K562 (cell line): ENCODE results near the gene HHATL. TPM values are rescaled to one million over a fixed set of nuclear protein-coding genes. Genes with fewer than 3 reads are reported as not detected.

Experiments used
- ATAC-seq: fragments of 200-7000 bp; cut with Tn5 transposase; 3 replicates; pipeline ENCODE4 v1.9.1; 2020; ENCODE audit warnings: moderate library complexity
- BruUV-seq: library from RNA; stranded (reverse); fragments of 400-500 nt; replicated peaks from 2 replicates; lab custom pipeline; 2021; lab: Mats Ljungman, UMichigan
- CTCF ChIA-PET: fragments of 300-600 bp; formaldehyde crosslinking; extraction: SDS; loops from one replicate; lab custom pipeline; 2021; ENCODE audit warnings: low intra/inter-chr PET ratio; lab: Yijun Ruan, JAX
- POLR2A ChIA-PET: fragments of 300-600, 350-650 bp; sonication (Branson Sonifier 250); formaldehyde crosslinking; extraction: SDS; loops from one replicate; lab custom pipeline; 2021; ENCODE audit warnings: antibody characterized with exemption, inconsistent platforms; lab: Yijun Ruan, JAX
- DNase-seq, 4 experiments: peaks; one replicate each; pipeline versions ENCODE4 v3.0.0 to v3.0.0-alpha.2; 2011 to 2018; ENCODE audit warnings: low spot score in 3 of 4, mixed read lengths in 3 of 4; ENCODE audit errors: extremely low read depth in 1 of 4
- FAIRE-seq: peaks from 2 replicates; lab custom pipeline; 2011; peaks lifted over from hg19 to GRCh38; lab: Jason Lieb, UNC
- H2AFZ ChIP-seq: 2 replicates; pipeline ENCODE4 v1.6.0; 2011; ENCODE audit warnings: low read depth, low read length, control low read depth, inconsistent platforms
- H3K27ac ChIP-seq: fragments of 200-600 bp; 3 replicates; pipeline ENCODE4 v1.8.0; 2011; ENCODE audit warnings: low read depth, mild to moderate bottlenecking, control low read depth, inconsistent platforms, low read length, moderate library complexity, mixed read lengths; ENCODE audit errors: extremely low read depth
- H3K27me3 ChIP-seq, 2 experiments: fragments of 300-600 bp in 1 of 2; 2 replicates in 1 of 2; 3 replicates in 1 of 2; pipeline versions ENCODE4 v1.6.0 to v1.8.0; 2011; ENCODE audit warnings: inconsistent platforms in 2 of 2, low read length in 2 of 2, mild to moderate bottlenecking in 1 of 2, mixed read lengths in 1 of 2, moderate library complexity in 1 of 2; ENCODE audit not compliant: control insufficient read depth in 2 of 2, insufficient read depth in 2 of 2
- H3K36me3 ChIP-seq: fragments of 300-600 bp; 3 replicates; pipeline ENCODE4 v1.8.0; 2011; ENCODE audit warnings: mild to moderate bottlenecking, low read length, inconsistent platforms; ENCODE audit not compliant: control insufficient read depth, insufficient read depth
- H3K4me1 ChIP-seq, 2 experiments: fragments of 200-600 bp in 1 of 2; replicated peaks in 1 of 2; 2 replicates in 1 of 2; 3 replicates in 1 of 2; pipeline versions ENCODE4 v1.5.1 to v1.8.0; 2011; ENCODE audit warnings: inconsistent platforms in 2 of 2, low read length in 2 of 2, mild to moderate bottlenecking in 1 of 2, mixed read lengths in 1 of 2, moderate library complexity in 1 of 2; ENCODE audit not compliant: control insufficient read depth in 2 of 2, insufficient read depth in 2 of 2
- H3K4me2 ChIP-seq: 2 replicates; pipeline ENCODE4 v1.6.1; 2011; ENCODE audit warnings: low read length, control low read depth, inconsistent platforms, mixed read lengths; ENCODE audit not compliant: insufficient read depth
- H3K4me3 ChIP-seq: fragments of 200-600 bp; sonication (generic), shearing (Covaris generic); 2 replicates; pipeline ENCODE4 v1.5.1; 2016; ENCODE audit warnings: control low read depth, inconsistent platforms
- H3K79me2 ChIP-seq: fragments of 200-600 bp; 3 replicates; pipeline ENCODE4 v1.8.0; 2011; ENCODE audit warnings: low read length, inconsistent platforms; ENCODE audit not compliant: control insufficient read depth, insufficient read depth
- H3K9ac ChIP-seq, 2 experiments: 2 replicates each; pipeline versions ENCODE4 v1.6.0 to v1.6.1; 2011; ENCODE audit warnings: low read depth in 2 of 2, low read length in 2 of 2, control low read depth in 1 of 2, inconsistent platforms in 1 of 2, mild to moderate bottlenecking in 1 of 2, mixed read lengths in 1 of 2; ENCODE audit not compliant: insufficient read depth in 1 of 2
- H3K9me1 ChIP-seq: one replicate; pipeline ENCODE4 v1.6.0; 2011; ENCODE audit warnings: inconsistent platforms, mild to moderate bottlenecking, low read length, moderate library complexity; ENCODE audit not compliant: control insufficient read depth, insufficient read depth
- H3K9me3 ChIP-seq: replicated peaks from 2 replicates; pipeline ENCODE4 v1.5.1; 2011; ENCODE audit warnings: low read depth, low read length, inconsistent platforms; ENCODE audit not compliant: control insufficient read depth, insufficient read depth
- H4K20me1 ChIP-seq: replicated peaks from 2 replicates; pipeline ENCODE4 v1.6.1; 2011; ENCODE audit warnings: low read length, inconsistent platforms, mixed read lengths; ENCODE audit not compliant: control insufficient read depth, insufficient read depth
- EP400 ChIP-seq: fragments of 450-650 bp; IDR thresholded peaks from 2 replicates; pipeline ENCODE4 v1.6.1; 2017; ENCODE audit warnings: antibody characterized with exemption, mild to moderate bottlenecking, moderate library complexity
- NFIC ChIP-seq: fragments of 450-650 bp; IDR thresholded peaks from 2 replicates; pipeline ENCODE4 v1.6.1; 2017; ENCODE audit warnings: mild to moderate bottlenecking, inconsistent platforms
- PCBP1 ChIP-seq: fragments of 200-400 bp; formaldehyde crosslinking; IDR thresholded peaks from 2 replicates; pipeline ENCODE4 v1.6.1; 2018; ENCODE audit warnings: mild to moderate bottlenecking, low read depth, low read length; ENCODE audit not compliant: poor library complexity, severe bottlenecking
- SNIP1 ChIP-seq: fragments of 450-650 bp; IDR thresholded peaks from 2 replicates; pipeline ENCODE4 v1.7.1; 2017; ENCODE audit warnings: low read depth, mild to moderate bottlenecking
- ZNF121 ChIP-seq: sonication (generic); formaldehyde crosslinking; conservative IDR thresholded peaks from 2 replicates; pipeline ENCODE4 v1.8.0; 2022; ENCODE audit warnings: missing genetic modification reagents
- ZNF57 ChIP-seq: fragments of 450-650 bp; formaldehyde crosslinking; IDR thresholded peaks from 2 replicates; pipeline ENCODE4 v1.4.0; 2020; ENCODE audit warnings: mild to moderate bottlenecking, moderate library complexity
- WGBS: fragments of 100-300 bp; shearing (Covaris generic); methylation state at CpG from one replicate; pipeline ENCODE4 v1.1.6; 2016; ENCODE audit warnings: low coverage, mixed read lengths; ENCODE audit not compliant: insufficient coverage; ENCODE audit errors: missing lambda C conversion rate; 5-methylcytosine and 5-hydroxymethylcytosine counted together
- in situ Hi-C: fragments of 300-500 bp; cut with MboI; formaldehyde crosslinking; loops from 4 replicates; pipeline ENCODE4 v1.15.0; 2018; ENCODE audit warnings: inconsistent platforms, mixed read lengths
- intact Hi-C: fragments of 100-400 bp; cut with micrococcal nuclease; formaldehyde crosslinking; loops from 2 replicates; pipeline ENCODE4 v1.14.2; 2022
- polyA plus RNA-seq, 8 experiments: library from polyadenylated mRNA; depleted of rRNA in 4 of 8; stranded (reverse) in 5 of 8; unstranded in 3 of 8; fragments of >200 nt; fragmentation: Nextera tagmentation in 2 of 8; fragmentation: Illumina TruSeq in 1 of 8; extraction: Ambion mirVana in 2 of 8; extraction: Trizol in 1 of 8; gene quantifications; 2 replicates each; pipeline versions ENCODE4 v1.2.1 to v1.2.3, GENCODE V29; 2011 to 2014; ENCODE audit warnings: inconsistent platforms in 1 of 8, missing spikeins in 1 of 8
- total RNA-seq, 7 experiments: library from RNA; depleted of rRNA in 6 of 7; stranded (reverse); fragments of >200 nt in 6 of 7; fragmentation: Illumina TruSeq in 2 of 7; extraction: Trizol in 2 of 7; gene quantifications; 2 replicates each; pipeline versions ENCODE4 v1.2.1 to v1.2.3, GENCODE V29; 2011 to 2021; ENCODE audit warnings: low replicate concordance in 1 of 7
- TF ChIP-seq, protein P1 (sequence below): fragments of 250-450 bp; sonication (Bioruptor Pico); IDR thresholded peaks from 2 replicates; pipeline ENCODE4 v1.4.0; 2020; ENCODE audit warnings: mild to moderate bottlenecking, moderate library complexity, borderline replicate concordance

Gene HHATL
- total and polyA plus RNA-seq, 9 of the 15 experiments (the other 6 are each of a cell fraction or from before 2014, with no cell fraction given) = not detected

DNA sequence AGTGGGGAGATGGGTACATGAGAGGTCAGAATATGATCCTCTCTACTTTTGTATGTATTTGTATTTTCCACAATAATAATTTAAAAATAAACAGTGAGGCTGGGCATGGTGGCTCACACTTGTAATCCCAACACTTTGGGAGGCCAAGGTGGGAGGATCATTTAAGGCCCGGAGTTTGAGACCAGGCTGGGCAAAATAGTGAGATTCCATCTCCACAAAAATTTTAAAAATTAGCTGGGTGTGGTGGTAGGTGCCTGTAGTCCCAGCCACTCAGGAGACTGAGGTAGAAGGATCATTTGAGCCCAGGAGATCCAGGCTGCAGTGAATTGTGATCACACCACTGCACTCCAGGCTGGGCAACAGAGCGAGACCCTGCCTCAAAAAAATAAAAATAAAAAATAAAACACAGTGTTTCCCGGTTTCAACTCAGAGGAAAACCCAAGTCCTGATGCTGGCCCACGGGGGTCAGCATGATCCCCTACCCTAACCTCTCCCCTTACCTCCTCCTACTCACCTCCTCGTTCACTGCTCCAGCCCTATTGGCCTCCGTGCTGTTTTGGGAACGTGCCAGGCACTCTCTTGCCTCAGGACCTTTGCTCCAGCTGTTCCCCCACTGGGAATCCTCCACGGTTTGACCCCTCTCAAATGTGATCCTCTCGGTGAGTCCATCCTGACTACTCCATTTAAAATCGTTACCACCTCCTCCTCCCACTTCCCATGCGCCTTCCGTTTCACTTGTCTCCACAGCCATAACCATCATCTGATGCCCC lies 20.1 kb downstream of the HHATL start:
- Histone ChIP-seq H2AFZ (no peak overlapping the region), H3K4me2 (no peak overlapping the region)
- CTCF ChIA-PET = no interaction called here
- peak; percentile 58 for TF ChIP-seq ZNF121 (CRISPR knock-in tag)
- no peak for TF ChIP-seq ZNF57 (CRISPR knock-in tag)
- peak; percentile 48 for TF ChIP-seq NFIC
- no peak for TF ChIP-seq SNIP1
- TF ChIP-seq EP400 = no peak
- TF ChIP-seq, protein P1, sequence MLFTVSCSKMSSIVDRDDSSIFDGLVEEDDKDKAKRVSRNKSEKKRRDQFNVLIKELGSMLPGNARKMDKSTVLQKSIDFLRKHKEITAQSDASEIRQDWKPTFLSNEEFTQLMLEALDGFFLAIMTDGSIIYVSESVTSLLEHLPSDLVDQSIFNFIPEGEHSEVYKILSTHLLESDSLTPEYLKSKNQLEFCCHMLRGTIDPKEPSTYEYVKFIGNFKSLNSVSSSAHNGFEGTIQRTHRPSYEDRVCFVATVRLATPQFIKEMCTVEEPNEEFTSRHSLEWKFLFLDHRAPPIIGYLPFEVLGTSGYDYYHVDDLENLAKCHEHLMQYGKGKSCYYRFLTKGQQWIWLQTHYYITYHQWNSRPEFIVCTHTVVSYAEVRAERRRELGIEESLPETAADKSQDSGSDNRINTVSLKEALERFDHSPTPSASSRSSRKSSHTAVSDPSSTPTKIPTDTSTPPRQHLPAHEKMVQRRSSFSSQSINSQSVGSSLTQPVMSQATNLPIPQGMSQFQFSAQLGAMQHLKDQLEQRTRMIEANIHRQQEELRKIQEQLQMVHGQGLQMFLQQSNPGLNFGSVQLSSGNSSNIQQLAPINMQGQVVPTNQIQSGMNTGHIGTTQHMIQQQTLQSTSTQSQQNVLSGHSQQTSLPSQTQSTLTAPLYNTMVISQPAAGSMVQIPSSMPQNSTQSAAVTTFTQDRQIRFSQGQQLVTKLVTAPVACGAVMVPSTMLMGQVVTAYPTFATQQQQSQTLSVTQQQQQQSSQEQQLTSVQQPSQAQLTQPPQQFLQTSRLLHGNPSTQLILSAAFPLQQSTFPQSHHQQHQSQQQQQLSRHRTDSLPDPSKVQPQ = no peak
- no peak for TF ChIP-seq PCBP1
- TF ChIP-seq, all 486 proteins: peak for 2
- H3K27me3 ChIP-seq = peaks cover 21 to 46% of the 10 kb centered on the region in 2 experiments; a peak in 4 of 5 replicates
- peaks cover 5% of the 10 kb centered on the region for H3K9me1 ChIP-seq
- H3K36me3 ChIP-seq = no peaks in the 10 kb centered on the region
- no peaks in the 10 kb centered on the region for H3K9me3 ChIP-seq
- ATAC-seq (no peak), DNase-seq (no peak), FAIRE-seq (no peak)
- H3K4me1 ChIP-seq = peaks cover 3 to 16% of the 10 kb centered on the region in 2 experiments; a peak in 3 of 5 replicates
- no TSS peak for BruUV-seq
- H4K20me1 ChIP-seq = no peaks in the 10 kb centered on the region
- in situ Hi-C loops = no loop called here
- H3K27ac ChIP-seq = no peak overlapping the region
- POLR2A ChIA-PET = no interaction called here
- intact Hi-C loops = no loop called here
- H3K79me2 ChIP-seq = no peaks in the 10 kb centered on the region
- no peak overlapping the region for H3K9ac ChIP-seq
- WGBS = 11% methylated on average over 12 of the region's 12 CpGs
- H3K4me3 ChIP-seq = no peak overlapping the region
